CD4-positive, alpha-beta T cell treated with Interferon gamma for 1 hour (primary cell): ENCODE results near the gene NAA20.

Experiments
- DNase-seq: peaks from one replicate; pipeline ENCODE4 v3.0.0-alpha.2; 2020

The NAA20 gene

GRCh38 chr20:20017001-20017843 is at the start of gene NAA20:
NAA20 (plus strand) TSS chr20:20017362; CDS start chr20:20017397, 35 bp downstream.
- peak; percentile 89 for DNase-seq

- DNase-seq = no peak
These were observed 49.7 kb upstream of the NAA20 start for GRCh38 chr20:19967445-19967844.

- no peak for DNase-seq
These were observed 49.1 kb upstream of the NAA20 start for GRCh38 chr20:19968028-19968427.

- no peak for DNase-seq
These were observed 48.6 kb upstream of the NAA20 start for GRCh38 chr20:19968466-19969073.

- DNase-seq = no peak
These were observed 48.1 kb upstream of the NAA20 start for GRCh38 chr20:19969106-19969505.

GRCh38 chr20:19969507-19970255 is 47.5 kb upstream of the NAA20 start:
- no peak for DNase-seq

DNA sequence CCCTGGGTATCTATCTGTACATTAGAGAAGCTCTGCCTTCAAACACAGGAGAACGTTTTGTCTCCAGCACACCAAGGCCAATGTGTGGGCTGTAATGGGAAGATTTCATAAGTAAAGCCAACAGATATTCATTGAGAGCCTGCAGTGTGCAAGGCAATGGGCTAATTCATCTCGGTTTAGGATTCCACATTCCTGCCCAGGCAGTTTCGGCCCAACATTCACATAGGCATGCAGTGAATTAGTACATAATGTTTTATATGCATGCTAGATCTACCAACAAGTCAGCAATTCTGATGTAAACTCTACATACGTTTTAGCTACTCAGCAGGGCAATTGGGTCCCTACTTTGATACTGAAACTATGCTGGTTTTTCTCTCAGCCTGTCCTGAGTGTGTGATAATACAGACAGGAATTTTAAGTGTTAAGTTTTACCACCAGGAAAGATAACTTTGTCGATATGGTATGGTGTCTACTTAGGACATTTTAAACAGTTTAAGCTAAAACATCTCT is 46.9 kb upstream of the NAA20 start:
- no peak for DNase-seq

DNA sequence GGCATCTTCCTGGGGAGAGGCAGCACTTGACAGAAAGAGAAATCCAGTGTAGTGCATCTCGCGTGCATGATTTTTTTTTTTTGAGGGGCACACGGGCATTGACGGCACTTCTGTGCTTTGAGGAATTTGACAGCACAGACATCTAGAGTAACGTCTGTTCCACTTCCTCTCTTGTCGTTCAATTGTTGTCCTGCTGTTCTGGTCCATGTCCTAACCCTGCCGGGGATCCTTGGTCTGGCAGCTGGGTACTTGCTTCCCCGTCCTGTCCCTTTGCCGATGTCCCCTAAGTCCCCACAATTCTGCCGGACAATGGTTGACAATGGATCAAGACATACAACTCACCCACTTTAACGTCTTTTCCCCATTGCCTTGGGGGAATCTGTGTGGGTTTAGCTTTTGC is 46.0 kb upstream of the NAA20 start:
- DNase-seq = no peak

GRCh38 chr20:19973961-19974629 is 43.1 kb upstream of the NAA20 start:
- peak; percentile 20 for DNase-seq

DNA sequence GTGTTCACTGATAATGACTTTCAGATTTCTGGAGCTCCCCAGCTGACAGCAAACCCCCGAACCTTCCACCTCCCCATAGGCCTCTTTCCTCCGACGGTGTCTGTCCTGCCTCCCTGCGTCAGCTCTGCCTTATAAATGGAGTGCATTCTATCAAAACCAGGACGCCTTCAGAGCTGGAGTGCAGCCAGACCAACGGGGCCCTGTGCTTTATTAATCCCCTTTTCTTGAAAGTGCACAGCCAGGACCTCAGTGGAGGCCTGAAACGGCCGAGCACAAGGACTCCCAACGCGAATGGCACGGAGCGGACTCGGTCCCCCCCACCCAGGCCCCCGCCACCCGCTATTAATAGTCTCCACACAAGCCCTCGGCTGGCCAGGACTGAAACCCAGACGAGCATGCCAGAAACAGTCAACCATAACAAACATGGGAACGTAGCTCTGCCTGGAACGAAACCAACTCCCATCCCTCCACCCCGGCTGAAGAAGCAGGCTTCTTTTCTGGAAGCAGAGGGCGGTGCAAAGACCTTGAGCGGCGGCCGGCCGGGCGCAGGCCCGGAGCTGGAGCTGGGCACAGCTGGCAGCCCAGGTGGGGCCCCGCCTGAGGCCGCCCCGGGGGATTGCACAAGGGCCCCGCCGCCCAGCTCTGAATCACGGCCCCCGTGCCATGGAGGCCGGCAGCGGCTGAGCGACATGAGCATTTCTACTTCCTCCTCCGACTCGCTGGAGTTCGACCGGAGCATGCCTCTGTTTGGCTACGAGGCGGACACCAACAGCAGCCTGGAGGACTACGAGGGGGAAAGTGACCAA is 42.3 kb upstream of the NAA20 start:
- peak; percentile 54 for DNase-seq

- DNase-seq = no peak
These were observed 41.7 kb upstream of the NAA20 start for GRCh38 chr20:19975436-19975799.

DNA sequence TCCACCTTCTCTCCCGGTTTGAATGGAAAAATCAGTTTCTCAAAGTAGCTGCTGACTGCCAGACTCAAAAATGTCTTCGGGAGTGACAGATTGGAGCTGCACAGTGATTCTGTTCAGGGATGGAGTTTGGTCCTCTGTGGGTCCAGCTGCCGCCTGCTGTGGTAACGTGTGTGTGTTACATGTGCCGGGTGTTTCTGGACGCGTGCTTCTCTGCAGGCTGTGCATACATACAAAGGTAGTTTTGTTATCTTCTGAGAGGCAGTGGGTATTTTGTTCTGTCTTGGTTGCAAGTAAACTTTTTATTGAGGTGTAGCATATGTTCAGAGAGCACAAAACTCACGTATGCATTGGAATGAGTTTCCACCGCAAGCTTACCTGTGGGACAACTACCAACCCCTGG is 41.3 kb upstream of the NAA20 start:
- no peak for DNase-seq

- no peak for DNase-seq
These were observed 40.4 kb upstream of the NAA20 start for GRCh38 chr20:19976595-19977372.

DNA sequence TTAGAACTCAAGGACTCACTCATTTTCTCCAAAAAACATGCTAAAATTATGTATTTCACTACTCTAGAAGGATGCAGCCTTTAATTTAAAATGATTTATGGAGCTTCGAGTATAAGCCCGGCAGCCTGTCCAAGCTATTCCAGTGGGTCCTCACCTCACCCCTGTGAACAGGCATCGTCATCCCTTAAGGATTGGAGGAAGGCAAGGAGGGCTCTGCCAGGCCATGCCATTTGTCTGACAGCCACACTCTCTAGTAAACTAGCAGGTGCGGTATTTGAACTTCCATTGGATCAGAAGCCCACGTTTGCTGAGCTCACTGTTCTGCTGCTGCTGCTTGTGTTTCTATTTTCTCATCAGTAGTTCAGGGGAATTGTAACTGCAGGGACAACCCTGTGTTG is 39.8 kb upstream of the NAA20 start:
- DNase-seq = no peak

DNA sequence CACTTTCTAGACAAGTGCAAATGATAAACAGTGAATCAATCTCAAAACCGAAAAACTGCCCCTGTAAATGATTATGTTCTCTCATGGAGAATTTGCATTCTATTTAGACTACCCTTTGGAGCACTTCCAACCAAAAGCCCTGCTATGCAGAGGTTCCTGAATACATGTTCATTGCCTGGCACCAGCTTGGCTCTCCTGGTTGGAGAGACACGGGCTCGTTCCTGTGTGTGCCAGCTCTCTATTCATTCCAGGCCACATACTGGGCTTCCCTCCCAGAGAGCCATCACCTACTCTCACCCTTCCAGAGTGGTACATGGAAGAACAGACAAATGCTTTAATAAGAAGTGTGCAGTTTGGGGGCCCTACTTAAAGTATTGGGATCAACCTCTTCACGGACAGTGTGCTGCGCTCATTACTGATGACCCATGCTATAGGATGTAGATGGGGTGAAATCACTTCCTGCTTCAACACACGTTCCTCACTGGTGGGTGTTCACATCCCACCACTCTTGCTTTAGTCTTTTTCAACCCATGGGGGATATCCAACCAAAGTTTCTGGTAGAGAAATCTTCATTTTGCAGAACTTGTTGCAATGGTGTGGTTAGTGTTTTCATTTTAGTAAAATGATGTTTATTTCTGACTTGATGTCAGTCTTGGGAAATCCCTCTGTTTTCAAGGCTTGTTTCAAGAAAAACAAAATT is 38.5 kb upstream of the NAA20 start:
- DNase-seq = no peak

DNA sequence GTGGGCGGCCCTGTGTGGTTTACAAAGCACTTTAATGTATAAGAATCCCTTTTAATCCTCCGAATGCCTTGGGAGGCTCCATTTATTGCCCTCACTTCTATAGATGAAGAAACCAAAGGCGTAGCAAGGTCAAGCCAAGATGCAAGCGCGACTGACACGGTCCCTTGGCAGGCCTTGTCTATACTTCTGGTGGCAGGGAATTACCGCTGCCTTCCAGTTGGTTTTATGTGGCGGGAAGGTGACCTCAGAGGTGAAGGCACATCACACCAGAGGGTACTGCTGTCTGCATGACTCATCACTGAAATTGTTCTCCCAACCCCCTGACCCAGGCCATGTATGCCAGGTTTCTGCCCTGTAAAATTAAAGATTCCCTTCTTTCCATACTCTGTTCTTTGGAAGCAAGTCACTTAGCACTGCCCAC is 36.1 kb upstream of the NAA20 start:
- no peak for DNase-seq

GRCh38 chr20:19986419-19986818 is 30.7 kb upstream of the NAA20 start:
- DNase-seq = no peak

- DNase-seq = no peak
These were observed 30.1 kb upstream of the NAA20 start for GRCh38 chr20:19987046-19987445.

DNA sequence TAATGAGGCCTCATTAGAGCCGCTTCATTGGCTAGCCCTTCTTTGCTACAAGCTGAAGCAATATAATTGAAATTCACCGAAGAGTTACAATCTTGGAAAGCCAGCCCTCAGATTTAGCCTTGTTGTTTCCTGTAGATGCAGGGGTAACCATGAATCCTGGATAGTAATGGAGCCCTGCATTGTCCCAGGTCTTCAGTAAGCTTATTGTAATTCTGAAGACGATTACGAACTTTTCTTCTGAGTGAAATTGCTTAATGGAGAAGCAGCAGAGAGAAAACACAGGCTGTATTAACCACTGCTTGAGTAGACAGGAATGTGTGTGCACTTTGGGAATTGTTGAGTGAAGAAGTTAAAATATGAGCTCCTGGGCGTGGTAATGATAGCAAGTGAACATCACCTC is 26.3 kb upstream of the NAA20 start:
- DNase-seq = no peak

DNA sequence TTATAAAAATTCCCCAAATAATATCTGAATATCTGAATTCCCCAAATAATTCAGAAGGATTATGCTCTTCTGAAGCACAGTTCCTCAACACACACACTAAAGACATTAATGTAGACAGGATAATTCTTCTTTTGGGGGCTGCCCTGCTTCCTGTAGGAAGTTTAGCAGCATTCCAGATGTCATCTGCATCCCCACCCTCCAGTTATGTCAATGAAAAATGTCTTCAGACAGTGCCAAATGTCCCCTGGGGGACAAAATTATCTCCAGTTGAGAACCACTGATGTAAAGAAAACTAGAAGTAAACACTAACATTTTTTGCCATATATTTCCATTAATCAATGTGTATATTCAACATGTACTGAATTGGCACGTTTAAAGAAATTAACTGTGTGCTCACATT is 25.9 kb upstream of the NAA20 start:
- no peak for DNase-seq

GRCh38 chr20:19991854-19992253 is 25.3 kb upstream of the NAA20 start:
- DNase-seq = no peak
